GM21515 (cell line): Measurements from ENCODE around the gene SMG9.
"Not testable (repeated sequence)": the region's sequence is repeated elsewhere in the genome, so short reads cannot be mapped to it uniquely, and the experiment has no call there.

Experiments used
- ATAC-seq: cut with Tn5 transposase; IDR thresholded peaks from one replicate; pipeline ENCODE4 v1.9.1; 2021; ENCODE audit not compliant: unreplicated experiment

The SMG9 gene

GRCh38 chr19:43780706-43781525 is 26.2 kb upstream of the SMG9 start, which contains the start of gene KCNN4:
Gene KCNN4 (minus strand): TSS chr19:43780973. CDS start chr19:43780861, 112 bp downstream.
- no peak for ATAC-seq

- no peak for ATAC-seq
Measured at GRCh38 chr19:43779820-43780219, 25.1 kb upstream of the SMG9 start.

- ATAC-seq: no peak
Measured at GRCh38 chr19:43779147-43779819, 24.5 kb upstream of the SMG9 start.

DNA sequence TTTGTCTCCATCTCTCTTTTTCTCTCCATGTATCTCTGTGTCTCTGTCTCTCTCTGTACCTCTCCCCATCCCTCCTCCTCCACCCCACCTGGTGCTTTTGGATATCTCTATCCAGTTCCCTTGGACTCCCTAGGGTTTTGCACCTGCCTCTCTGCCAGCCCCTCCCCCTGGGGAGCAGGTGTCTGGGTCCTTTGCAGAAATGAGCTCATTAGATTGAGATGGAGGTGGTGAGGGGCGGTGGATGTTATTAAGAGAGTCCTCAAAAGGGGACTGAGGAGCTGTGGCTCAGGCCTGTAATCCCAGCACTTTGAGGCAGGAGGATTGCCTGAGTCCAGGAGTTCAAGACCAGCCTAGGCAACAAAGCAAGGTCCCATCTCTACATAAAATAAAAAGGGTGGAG is 23.9 kb upstream of the SMG9 start:
- ATAC-seq: no peak

- no peak for ATAC-seq
Measured at GRCh38 chr19:43777163-43777695, 22.5 kb upstream of the SMG9 start.

- ATAC-seq: no peak
Measured at GRCh38 chr19:43776286-43776685, 21.5 kb upstream of the SMG9 start.

GRCh38 chr19:43775299-43775890 is 20.6 kb upstream of the SMG9 start:
- ATAC-seq: no peak

DNA sequence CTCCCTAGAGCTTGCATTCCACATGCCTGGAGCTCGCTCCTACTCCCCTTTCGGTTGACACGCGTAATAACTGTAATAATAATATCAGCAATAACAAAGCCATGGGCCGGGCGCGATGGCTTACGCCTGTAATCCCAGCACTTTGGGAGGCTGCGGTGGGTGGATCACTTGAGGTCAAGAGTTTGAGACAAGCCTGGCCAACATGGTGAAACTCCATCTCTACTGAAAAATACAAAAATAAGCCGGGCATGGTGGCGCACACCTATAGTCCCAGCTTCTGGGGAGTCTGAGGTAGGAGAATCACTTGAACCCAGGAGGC is 20.1 kb upstream of the SMG9 start:
- ATAC-seq: not testable (repeated sequence)

DNA sequence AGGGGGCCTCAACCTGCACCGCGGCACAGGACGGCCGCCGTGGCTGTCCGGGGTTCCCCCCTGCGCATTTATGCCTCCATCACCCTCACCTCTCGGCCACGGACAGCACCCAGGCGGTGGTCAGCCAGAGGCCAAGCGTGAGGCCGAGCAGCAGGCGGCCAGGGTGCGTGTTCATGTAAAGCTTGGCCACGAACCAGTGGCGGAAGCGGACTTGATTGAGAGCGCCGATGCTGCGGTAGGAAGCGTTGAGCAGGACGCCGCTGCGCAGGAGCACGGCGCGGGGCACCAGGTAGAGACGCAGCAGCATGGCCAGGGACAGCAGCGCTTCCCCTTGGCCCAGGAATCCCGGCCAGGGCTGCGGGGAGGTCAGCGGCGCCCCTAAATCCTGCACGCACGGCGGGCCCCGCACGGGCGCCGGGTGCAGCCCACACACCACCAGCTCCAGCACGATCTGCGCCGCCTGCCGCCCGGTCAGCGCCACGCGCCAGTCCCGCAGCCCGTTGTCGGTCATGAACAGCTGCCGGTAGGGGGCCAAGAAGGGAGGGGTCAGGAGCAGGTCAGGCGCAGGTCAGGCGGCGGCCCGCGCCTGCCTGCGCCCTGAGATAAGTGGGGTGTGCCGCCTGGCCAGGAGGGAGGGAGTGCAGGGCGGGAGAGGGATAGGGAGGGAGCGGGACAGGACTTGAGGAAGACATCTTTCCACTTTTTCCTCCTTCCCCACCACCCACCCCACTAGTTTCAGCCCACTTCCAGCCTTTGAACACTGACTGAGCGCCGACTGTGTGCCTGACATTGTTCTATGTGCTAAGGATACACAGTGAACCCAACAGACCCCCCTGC is 19.6 kb upstream of the SMG9 start:
- no peak for ATAC-seq

- no peak for ATAC-seq
Measured at GRCh38 chr19:43773725-43774102, 19.0 kb upstream of the SMG9 start.

DNA sequence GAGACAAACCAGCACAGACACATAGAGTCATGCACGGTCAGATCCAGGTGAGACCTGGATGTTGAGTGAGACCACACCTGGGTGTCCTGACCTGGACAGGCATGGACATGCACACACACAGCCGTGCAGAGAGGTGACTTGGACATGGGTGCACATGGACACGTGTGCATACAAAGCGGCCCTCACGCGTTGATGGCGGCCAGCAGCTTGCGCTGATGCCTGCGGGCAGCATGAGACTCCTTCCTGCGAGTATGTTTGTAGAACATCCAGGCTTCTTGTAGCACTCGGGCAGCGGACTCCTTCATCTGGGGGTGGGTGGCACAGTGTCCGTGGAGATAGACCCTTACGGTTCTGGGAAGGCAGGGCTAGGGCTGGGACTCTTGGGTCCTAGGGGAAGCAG is 14.5 kb upstream of the SMG9 start:
- no peak for ATAC-seq

GRCh38 chr19:43768273-43769050 is 13.7 kb upstream of the SMG9 start:
- no peak for ATAC-seq

GRCh38 chr19:43767818-43768217 is 13.1 kb upstream of the SMG9 start:
- ATAC-seq: no peak

GRCh38 chr19:43767316-43767715 is 12.6 kb upstream of the SMG9 start:
- ATAC-seq: no peak

DNA sequence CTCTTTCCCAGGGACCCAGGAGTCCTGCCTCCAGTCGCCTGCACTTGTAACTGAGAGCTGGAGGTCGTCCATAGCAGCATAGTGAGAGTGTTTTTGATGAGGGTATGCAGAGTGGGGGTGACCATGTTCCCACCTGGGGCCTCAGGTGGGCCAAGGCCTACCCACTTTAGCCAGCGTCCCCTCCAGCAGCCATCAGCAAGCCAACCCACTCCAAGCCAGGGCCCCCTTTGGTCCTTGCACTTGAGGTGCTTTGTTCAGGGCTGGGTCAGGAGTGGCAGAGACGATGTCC is 11.9 kb upstream of the SMG9 start:
- no peak for ATAC-seq

- peak; percentile 60 for ATAC-seq
Measured at GRCh38 chr19:43765109-43765876, 10.5 kb upstream of the SMG9 start.

DNA sequence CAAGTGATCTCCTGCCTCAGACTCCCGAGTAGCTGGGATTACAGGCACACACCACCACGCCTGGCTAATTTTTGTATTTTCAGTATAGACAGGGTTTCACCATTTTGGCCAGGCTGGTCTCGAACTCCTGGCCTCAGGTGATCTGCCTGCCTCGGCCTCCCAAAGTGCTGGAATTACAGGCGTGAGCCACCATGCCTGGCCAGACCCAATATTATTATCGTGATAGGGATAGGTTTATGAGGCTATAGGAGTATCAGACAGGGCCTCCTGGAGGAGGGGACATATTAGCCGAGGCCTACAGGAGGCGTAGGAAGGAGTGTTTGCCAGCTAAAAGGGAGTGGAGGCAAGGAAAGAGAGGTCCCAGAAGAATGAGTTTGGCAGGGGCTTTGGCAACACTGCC is 9.9 kb upstream of the SMG9 start:
- ATAC-seq: not testable (repeated sequence)

GRCh38 chr19:43763473-43763939 is 8.7 kb upstream of the SMG9 start:
- no peak for ATAC-seq

- no peak for ATAC-seq
Measured at GRCh38 chr19:43762814-43763213, 8.1 kb upstream of the SMG9 start.

GRCh38 chr19:43760941-43761340 is 6.2 kb upstream of the SMG9 start:
- no peak for ATAC-seq
